ENCODE data around the gene DGCR6L. TPM values are rescaled to one million over a fixed set of nuclear protein-coding genes. Genes with fewer than 3 reads are reported as not detected.
A peak's percentile ranks its signal among the peaks of the same experiment; 100 is the strongest.
"Not testable (repeated sequence)": the region's sequence is repeated elsewhere in the genome, so short reads cannot be mapped to it uniquely, and the experiment has no call there.

DGCR6L gene
- total and polyA plus RNA-seq, 2 donors (not counting 1 experiment from before 2014, with no cell fraction given), result 26.2 to 53.2 TPM

GRCh38 chr22:20305894-20306645 is 13.8 kb downstream of the DGCR6L start:
- no peak overlapping the region for H2AFZ ChIP-seq (ENCODE audit: low read length)
- no peaks in the 10 kb centered on the region for H4K20me1 ChIP-seq (ENCODE audit: control insufficient read depth, extremely low read depth, insufficient read depth, low read length)
- no peaks in the 10 kb centered on the region for H3K79me2 ChIP-seq (ENCODE audit: control insufficient read depth, insufficient read depth, low read length)
- H3K36me3 ChIP-seq (ENCODE audit: control insufficient read depth, insufficient read depth, low read length), result no peaks in the 10 kb centered on the region
- no peak overlapping the region for H3K4me2 ChIP-seq (ENCODE audit: extremely low read depth, insufficient read depth, low read length)
- DNase-seq (ENCODE audit: low read depth in 2 of 2), result no peak
- H3K9me3 ChIP-seq (ENCODE audit: control insufficient read depth, insufficient read depth, low read depth, low read length), result no peaks in the 10 kb centered on the region
- no peak overlapping the region for H3K27ac ChIP-seq (ENCODE audit: insufficient read depth, low read length)
- peaks cover 2% of the 10 kb centered on the region for H3K4me1 ChIP-seq (ENCODE audit: control insufficient read depth, extremely low read depth, insufficient read depth, low read length)
- H3K9ac ChIP-seq (ENCODE audit: insufficient read depth, low read length), result no peak overlapping the region
- TF ChIP-seq, protein P1, sequence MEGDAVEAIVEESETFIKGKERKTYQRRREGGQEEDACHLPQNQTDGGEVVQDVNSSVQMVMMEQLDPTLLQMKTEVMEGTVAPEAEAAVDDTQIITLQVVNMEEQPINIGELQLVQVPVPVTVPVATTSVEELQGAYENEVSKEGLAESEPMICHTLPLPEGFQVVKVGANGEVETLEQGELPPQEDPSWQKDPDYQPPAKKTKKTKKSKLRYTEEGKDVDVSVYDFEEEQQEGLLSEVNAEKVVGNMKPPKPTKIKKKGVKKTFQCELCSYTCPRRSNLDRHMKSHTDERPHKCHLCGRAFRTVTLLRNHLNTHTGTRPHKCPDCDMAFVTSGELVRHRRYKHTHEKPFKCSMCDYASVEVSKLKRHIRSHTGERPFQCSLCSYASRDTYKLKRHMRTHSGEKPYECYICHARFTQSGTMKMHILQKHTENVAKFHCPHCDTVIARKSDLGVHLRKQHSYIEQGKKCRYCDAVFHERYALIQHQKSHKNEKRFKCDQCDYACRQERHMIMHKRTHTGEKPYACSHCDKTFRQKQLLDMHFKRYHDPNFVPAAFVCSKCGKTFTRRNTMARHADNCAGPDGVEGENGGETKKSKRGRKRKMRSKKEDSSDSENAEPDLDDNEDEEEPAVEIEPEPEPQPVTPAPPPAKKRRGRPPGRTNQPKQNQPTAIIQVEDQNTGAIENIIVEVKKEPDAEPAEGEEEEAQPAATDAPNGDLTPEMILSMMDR (conservative IDR thresholded peaks at IDR 0.05 in 1 of 2, IDR thresholded peaks at IDR 0.05 in 1 of 2; ENCODE audit: low read depth in 1 of 2, low read length in 2 of 2), result no peak
- TF ChIP-seq EZH2 (IDR thresholded peaks at IDR 0.05; ENCODE audit: low read length, missing control alignments), result no peak
- H3K27me3 ChIP-seq (ENCODE audit: control insufficient read depth, insufficient read depth, low read length), result no peaks in the 10 kb centered on the region
- no peak overlapping the region for H3K4me3 ChIP-seq (replicated peaks in 1 of 4; ENCODE audit: control extremely low read depth in 1 of 4, insufficient read depth in 1 of 4, low read depth in 3 of 4, low read length in 4 of 4)

- H4K20me1 ChIP-seq (ENCODE audit: control insufficient read depth, extremely low read depth, insufficient read depth, low read length); H3K4me1 ChIP-seq (ENCODE audit: control insufficient read depth, extremely low read depth, insufficient read depth, low read length); H3K4me2 ChIP-seq (ENCODE audit: extremely low read depth, insufficient read depth, low read length); H3K27me3 ChIP-seq (ENCODE audit: control insufficient read depth, insufficient read depth, low read length); H3K79me2 ChIP-seq (ENCODE audit: control insufficient read depth, insufficient read depth, low read length); H2AFZ ChIP-seq (ENCODE audit: low read length); H3K4me3 ChIP-seq (replicated peaks in 1 of 4; ENCODE audit: control extremely low read depth in 1 of 4, insufficient read depth in 1 of 4, low read depth in 3 of 4, low read length in 4 of 4); H3K27ac ChIP-seq (ENCODE audit: insufficient read depth, low read length); H3K9ac ChIP-seq (ENCODE audit: insufficient read depth, low read length); H3K9me3 ChIP-seq (ENCODE audit: control insufficient read depth, insufficient read depth, low read depth, low read length); H3K36me3 ChIP-seq (ENCODE audit: control insufficient read depth, insufficient read depth, low read length): not testable (repeated sequence)
- peak in 1 of 2 donors; percentile 27 for DNase-seq (ENCODE audit: low read depth in 2 of 2)
Measured at GRCh38 chr22:20305230-20305893, 14.5 kb downstream of the DGCR6L start.

GRCh38 chr22:20304646-20305045 is 15.2 kb downstream of the DGCR6L start:
- H3K9me3 ChIP-seq (ENCODE audit: control insufficient read depth, insufficient read depth, low read depth, low read length), result no peaks in the 10 kb centered on the region
- no peaks in the 10 kb centered on the region for H3K79me2 ChIP-seq (ENCODE audit: control insufficient read depth, insufficient read depth, low read length)
- no peaks in the 10 kb centered on the region for H4K20me1 ChIP-seq (ENCODE audit: control insufficient read depth, extremely low read depth, insufficient read depth, low read length)
- no peak for DNase-seq (ENCODE audit: low read depth in 2 of 2)
- H3K27me3 ChIP-seq (ENCODE audit: control insufficient read depth, insufficient read depth, low read length), result no peaks in the 10 kb centered on the region
- TF ChIP-seq EZH2 (IDR thresholded peaks at IDR 0.05; ENCODE audit: low read length, missing control alignments), result no peak
- TF ChIP-seq, protein P1 (conservative IDR thresholded peaks at IDR 0.05 in 1 of 2, IDR thresholded peaks at IDR 0.05 in 1 of 2; ENCODE audit: low read depth in 1 of 2, low read length in 2 of 2), result no peak
- H3K4me3 ChIP-seq (replicated peaks in 1 of 4; ENCODE audit: control extremely low read depth in 1 of 4, insufficient read depth in 1 of 4, low read depth in 3 of 4, low read length in 4 of 4), result no peak overlapping the region
- no peak overlapping the region for H2AFZ ChIP-seq (ENCODE audit: low read length)
- no peak overlapping the region for H3K9ac ChIP-seq (ENCODE audit: insufficient read depth, low read length)
- no peak overlapping the region for H3K4me2 ChIP-seq (ENCODE audit: extremely low read depth, insufficient read depth, low read length)
- H3K27ac ChIP-seq (ENCODE audit: insufficient read depth, low read length), result no peak overlapping the region
- no peaks in the 10 kb centered on the region for H3K36me3 ChIP-seq (ENCODE audit: control insufficient read depth, insufficient read depth, low read length)
- no peaks in the 10 kb centered on the region for H3K4me1 ChIP-seq (ENCODE audit: control insufficient read depth, extremely low read depth, insufficient read depth, low read length)

- not testable (repeated sequence) for H3K36me3 ChIP-seq (ENCODE audit: control insufficient read depth, insufficient read depth, low read length); H2AFZ ChIP-seq (ENCODE audit: low read length); H3K79me2 ChIP-seq (ENCODE audit: control insufficient read depth, insufficient read depth, low read length); H3K9me3 ChIP-seq (ENCODE audit: control insufficient read depth, insufficient read depth, low read depth, low read length); H3K9ac ChIP-seq (ENCODE audit: insufficient read depth, low read length); H3K27me3 ChIP-seq (ENCODE audit: control insufficient read depth, insufficient read depth, low read length); H3K27ac ChIP-seq (ENCODE audit: insufficient read depth, low read length); H3K4me3 ChIP-seq (replicated peaks in 1 of 4; ENCODE audit: control extremely low read depth in 1 of 4, insufficient read depth in 1 of 4, low read depth in 3 of 4, low read length in 4 of 4); H3K4me1 ChIP-seq (ENCODE audit: control insufficient read depth, extremely low read depth, insufficient read depth, low read length); DNase-seq (ENCODE audit: low read depth in 2 of 2); H3K4me2 ChIP-seq (ENCODE audit: extremely low read depth, insufficient read depth, low read length); H4K20me1 ChIP-seq (ENCODE audit: control insufficient read depth, extremely low read depth, insufficient read depth, low read length)
Measured at GRCh38 chr22:20303229-20303534, 16.7 kb downstream of the DGCR6L start.

All from fibroblast of lung (primary cell).